Upper lobe of right lung (tissue), 1 donor: ENCODE measurements around the gene RAB11FIP5. TPM values are rescaled to one million over a fixed set of nuclear protein-coding genes. Genes with fewer than 3 reads are reported as not detected.

Source experiments
- ATAC-seq: fragments of 200-7000 bp; cut with Tn5 transposase; one replicate; pipeline ENCODE4 v1.9.1; 2020; ENCODE audit warnings: mild to moderate bottlenecking, moderate library complexity
- DNase-seq: peaks from one replicate; pipeline ENCODE4 v3.0.0-alpha.2; 2020
- H3K27ac ChIP-seq: fragments of 200-600 bp; one replicate; pipeline ENCODE4 v1.8.0; 2022
- H3K27me3 ChIP-seq: fragments of 200-600 bp; one replicate; pipeline ENCODE4 v1.8.0; 2022; ENCODE audit warnings: mild to moderate bottlenecking
- H3K36me3 ChIP-seq: fragments of 200-600 bp; one replicate; pipeline ENCODE4 v1.8.0; 2022
- H3K4me1 ChIP-seq: fragments of 200-600 bp; one replicate; pipeline ENCODE4 v1.8.0; 2022
- H3K4me3 ChIP-seq: fragments of 200-600 bp; one replicate; pipeline ENCODE4 v1.8.0; 2022; ENCODE audit warnings: mild to moderate bottlenecking
- H3K9me3 ChIP-seq: fragments of 200-600 bp; one replicate; pipeline ENCODE4 v1.8.0; 2022
- intact Hi-C: fragments of 100-400 bp; cut with DNase I; formaldehyde crosslinking; loops from one replicate; pipeline ENCODE4 v1.11.0; 2022
- total RNA-seq: library from RNA; stranded (reverse); fragmentation: NEBNext Ultra II Directional; extraction: Animal tissue kit (Norgen Biotek cat#: 25700); gene quantifications from one replicate; pipeline ENCODE4 v1.2.1, GENCODE V29; 2021
- TF ChIP-seq, protein P1 (sequence below): fragments of 200-600 bp; IDR thresholded peaks from one replicate; pipeline ENCODE4 v1.8.0; 2022; ENCODE audit warnings: antibody characterized with exemption
- donor health status: DM: no; HTN: yes; CAD: no; lungs with severe emphysema.

Gene RAB11FIP5
- total RNA-seq, 1 donor from 2014 or later = 28.8 TPM

- no peak overlapping the region for H3K27ac ChIP-seq
- TF ChIP-seq, protein P1, sequence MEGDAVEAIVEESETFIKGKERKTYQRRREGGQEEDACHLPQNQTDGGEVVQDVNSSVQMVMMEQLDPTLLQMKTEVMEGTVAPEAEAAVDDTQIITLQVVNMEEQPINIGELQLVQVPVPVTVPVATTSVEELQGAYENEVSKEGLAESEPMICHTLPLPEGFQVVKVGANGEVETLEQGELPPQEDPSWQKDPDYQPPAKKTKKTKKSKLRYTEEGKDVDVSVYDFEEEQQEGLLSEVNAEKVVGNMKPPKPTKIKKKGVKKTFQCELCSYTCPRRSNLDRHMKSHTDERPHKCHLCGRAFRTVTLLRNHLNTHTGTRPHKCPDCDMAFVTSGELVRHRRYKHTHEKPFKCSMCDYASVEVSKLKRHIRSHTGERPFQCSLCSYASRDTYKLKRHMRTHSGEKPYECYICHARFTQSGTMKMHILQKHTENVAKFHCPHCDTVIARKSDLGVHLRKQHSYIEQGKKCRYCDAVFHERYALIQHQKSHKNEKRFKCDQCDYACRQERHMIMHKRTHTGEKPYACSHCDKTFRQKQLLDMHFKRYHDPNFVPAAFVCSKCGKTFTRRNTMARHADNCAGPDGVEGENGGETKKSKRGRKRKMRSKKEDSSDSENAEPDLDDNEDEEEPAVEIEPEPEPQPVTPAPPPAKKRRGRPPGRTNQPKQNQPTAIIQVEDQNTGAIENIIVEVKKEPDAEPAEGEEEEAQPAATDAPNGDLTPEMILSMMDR = no peak
- no peak for DNase-seq
These were observed 21.7 kb upstream of the RAB11FIP5 start for GRCh38 chr2:73134471-73134870.

GRCh38 chr2:73133566-73134197, 20.9 kb upstream of the RAB11FIP5 start:
- H3K9me3 ChIP-seq = no peaks in the 10 kb centered on the region
- TF ChIP-seq, protein P1 = no peak
- no peaks in the 10 kb centered on the region for H3K27me3 ChIP-seq
- ATAC-seq = no peak
- H3K27ac ChIP-seq = no peak overlapping the region
- intact Hi-C loops = no loop called here
- H3K4me1 ChIP-seq = no peaks in the 10 kb centered on the region
- H3K36me3 ChIP-seq = no peaks in the 10 kb centered on the region
- no peak for DNase-seq
- no peak overlapping the region for H3K4me3 ChIP-seq

More at GRCh38 chr2:73134471-73134870, 21.7 kb upstream of the RAB11FIP5 start:
- intact Hi-C loops = no loop called here
- Histone ChIP-seq H3K27me3 (no peaks in the 10 kb centered on the region), H3K36me3 (no peaks in the 10 kb centered on the region), H3K9me3 (no peaks in the 10 kb centered on the region), H3K4me1 (no peaks in the 10 kb centered on the region), H3K4me3 (no peak overlapping the region)
- no peak for ATAC-seq

GRCh38 chr2:73131807-73132206, 19.1 kb upstream of the RAB11FIP5 start:
- no peak overlapping the region for H3K27ac ChIP-seq
- no peaks in the 10 kb centered on the region for H3K9me3 ChIP-seq
- intact Hi-C loops = no loop called here
- ATAC-seq (no peak), DNase-seq (no peak)
- H3K36me3 ChIP-seq = no peaks in the 10 kb centered on the region
- H3K4me3 ChIP-seq = no peak overlapping the region
- no peaks in the 10 kb centered on the region for H3K27me3 ChIP-seq
- no peaks in the 10 kb centered on the region for H3K4me1 ChIP-seq
- TF ChIP-seq, protein P1 = no peak

DNA sequence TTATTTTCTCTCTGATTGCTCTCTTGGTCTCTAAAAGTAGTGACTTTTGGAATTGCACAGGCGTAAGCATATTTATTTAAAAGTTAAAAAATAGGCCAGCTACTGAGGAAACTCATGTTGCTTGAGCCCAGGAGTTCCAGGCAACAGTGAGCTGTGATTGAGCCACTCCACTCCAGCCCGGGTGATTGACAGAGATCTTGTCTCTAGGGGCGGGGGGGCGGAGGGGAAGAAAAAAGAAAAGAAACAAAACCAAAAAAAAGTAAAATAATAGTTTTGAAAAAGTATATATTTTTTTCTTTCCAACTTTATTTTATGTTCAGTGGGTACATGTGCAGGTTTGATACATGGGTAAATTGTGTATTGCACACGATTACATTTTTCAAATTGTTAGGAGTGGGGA, 18.0 kb upstream of the RAB11FIP5 start:
- no peaks in the 10 kb centered on the region for H3K9me3 ChIP-seq
- no peaks in the 10 kb centered on the region for H3K36me3 ChIP-seq
- DNase-seq = no peak
- no peaks in the 10 kb centered on the region for H3K4me1 ChIP-seq
- no peaks in the 10 kb centered on the region for H3K27me3 ChIP-seq
- no peak overlapping the region for H3K27ac ChIP-seq
- no peak overlapping the region for H3K4me3 ChIP-seq
- TF ChIP-seq, protein P1 = no peak
- ATAC-seq = no peak
- intact Hi-C loops = no loop called here

- DNase-seq = no peak
- Histone ChIP-seq H3K4me3 (no peak overlapping the region), H3K36me3 (no peaks in the 10 kb centered on the region), H3K27me3 (no peaks in the 10 kb centered on the region), H3K27ac (no peak overlapping the region), H3K4me1 (no peaks in the 10 kb centered on the region), H3K9me3 (no peaks in the 10 kb centered on the region)
- no peak for ATAC-seq
- TF ChIP-seq, protein P1 = no peak
- intact Hi-C loops = no loop called here
These were observed 16.2 kb upstream of the RAB11FIP5 start for GRCh38 chr2:73128841-73129535.
